ENCODE results near the gene MRPL37. TPM values are rescaled to one million over a fixed set of nuclear protein-coding genes. Genes with fewer than 3 reads are reported as not detected.

Gene MRPL37
- total and polyA plus RNA-seq, 4 donors = 24.6 to 65.1 (median 57.8) TPM

- WGBS (ENCODE audit: insufficient coverage) = 60% methylated on average over 1 of the region's 3 CpGs
- Histone ChIP-seq H3K27me3 (ENCODE audit: control insufficient read depth, insufficient read depth, low read length) (no peaks in the 10 kb centered on the region), H3K27ac (ENCODE audit: low read depth, low read length) (no peak overlapping the region), H3K36me3 (ENCODE audit: control insufficient read depth, insufficient read depth, low read length) (no peaks in the 10 kb centered on the region), H3K4me1 (ENCODE audit: control insufficient read depth, insufficient read depth, low read length) (peaks cover 6% of the 10 kb centered on the region), H3K9me3 (ENCODE audit: control insufficient read depth, insufficient read depth, low read length) (no peaks in the 10 kb centered on the region), H3K4me3 (ENCODE audit: low read depth, low read length) (no peak overlapping the region)
- DNase-seq (ENCODE audit: low read depth in 4 of 6, low spot score in 6 of 6) = no peak
Observed at GRCh38 chr1:54169068-54169467, 30.9 kb upstream of the MRPL37 start.

- H3K4me1 ChIP-seq (ENCODE audit: control insufficient read depth, insufficient read depth, low read length) = peaks cover 12% of the 10 kb centered on the region
- H3K27me3 ChIP-seq (ENCODE audit: control insufficient read depth, insufficient read depth, low read length) = no peaks in the 10 kb centered on the region
- H3K27ac ChIP-seq (ENCODE audit: low read depth, low read length) = no peak overlapping the region
- H3K9me3 ChIP-seq (ENCODE audit: control insufficient read depth, insufficient read depth, low read length) = no peaks in the 10 kb centered on the region
- no peaks in the 10 kb centered on the region for H3K36me3 ChIP-seq (ENCODE audit: control insufficient read depth, insufficient read depth, low read length)
- H3K4me3 ChIP-seq (ENCODE audit: low read depth, low read length) = no peak overlapping the region
- 95% methylated on average over 8 of the region's 8 CpGs for WGBS (ENCODE audit: insufficient coverage)
- no peak for DNase-seq (ENCODE audit: low read depth in 4 of 6, low spot score in 6 of 6)
Observed at GRCh38 chr1:54171016-54171415, 29.0 kb upstream of the MRPL37 start.

GRCh38 chr1:54171606-54172005 lies 28.4 kb upstream of the MRPL37 start:
- H3K36me3 ChIP-seq (ENCODE audit: control insufficient read depth, insufficient read depth, low read length) = peaks cover 2% of the 10 kb centered on the region
- no peak overlapping the region for H3K27ac ChIP-seq (ENCODE audit: low read depth, low read length)
- peaks cover 12% of the 10 kb centered on the region for H3K4me1 ChIP-seq (ENCODE audit: control insufficient read depth, insufficient read depth, low read length)
- no peak for DNase-seq (ENCODE audit: low read depth in 4 of 6, low spot score in 6 of 6)
- no peaks in the 10 kb centered on the region for H3K27me3 ChIP-seq (ENCODE audit: control insufficient read depth, insufficient read depth, low read length)
- H3K9me3 ChIP-seq (ENCODE audit: control insufficient read depth, insufficient read depth, low read length) = no peaks in the 10 kb centered on the region
- H3K4me3 ChIP-seq (ENCODE audit: low read depth, low read length) = no peak overlapping the region
- 92% methylated on average over 5 of the region's 8 CpGs for WGBS (ENCODE audit: insufficient coverage)

- Histone ChIP-seq H3K27ac (ENCODE audit: low read depth, low read length) (no peak overlapping the region), H3K36me3 (ENCODE audit: control insufficient read depth, insufficient read depth, low read length) (peaks cover 8% of the 10 kb centered on the region), H3K4me1 (ENCODE audit: control insufficient read depth, insufficient read depth, low read length) (peaks cover 12% of the 10 kb centered on the region), H3K4me3 (ENCODE audit: low read depth, low read length) (no peak overlapping the region), H3K27me3 (ENCODE audit: control insufficient read depth, insufficient read depth, low read length) (no peaks in the 10 kb centered on the region), H3K9me3 (ENCODE audit: control insufficient read depth, insufficient read depth, low read length) (no peaks in the 10 kb centered on the region)
- WGBS (ENCODE audit: insufficient coverage) = 91% methylated on average over 3 of the region's 10 CpGs
- DNase-seq (ENCODE audit: low read depth in 4 of 6, low spot score in 6 of 6) = peak in 1 of 6 donors; percentile 13
Observed at GRCh38 chr1:54172614-54173599, 27.1 kb upstream of the MRPL37 start.

GRCh38 chr1:54173681-54174080 lies 26.3 kb upstream of the MRPL37 start:
- Histone ChIP-seq H3K4me1 (ENCODE audit: control insufficient read depth, insufficient read depth, low read length) (peaks cover 12% of the 10 kb centered on the region), H3K27ac (ENCODE audit: low read depth, low read length) (no peak overlapping the region), H3K9me3 (ENCODE audit: control insufficient read depth, insufficient read depth, low read length) (no peaks in the 10 kb centered on the region), H3K36me3 (ENCODE audit: control insufficient read depth, insufficient read depth, low read length) (peaks cover 15% of the 10 kb centered on the region), H3K27me3 (ENCODE audit: control insufficient read depth, insufficient read depth, low read length) (no peaks in the 10 kb centered on the region), H3K4me3 (ENCODE audit: low read depth, low read length) (no peak overlapping the region)
- DNase-seq (ENCODE audit: low read depth in 4 of 6, low spot score in 6 of 6) = peak in 3 of 6 donors; percentile 1 to 64 (median 21)
- 38% methylated on average over 5 of the region's 9 CpGs for WGBS (ENCODE audit: insufficient coverage)

GRCh38 chr1:54174106-54174505 lies 25.9 kb upstream of the MRPL37 start:
- DNase-seq (ENCODE audit: low read depth in 4 of 6, low spot score in 6 of 6) = no peak
- H3K36me3 ChIP-seq (ENCODE audit: control insufficient read depth, insufficient read depth, low read length) = peaks cover 19% of the 10 kb centered on the region
- peaks cover 12% of the 10 kb centered on the region for H3K4me1 ChIP-seq (ENCODE audit: control insufficient read depth, insufficient read depth, low read length)
- H3K9me3 ChIP-seq (ENCODE audit: control insufficient read depth, insufficient read depth, low read length) = no peaks in the 10 kb centered on the region
- 69% methylated on average over 3 of the region's 4 CpGs for WGBS (ENCODE audit: insufficient coverage)
- no peaks in the 10 kb centered on the region for H3K27me3 ChIP-seq (ENCODE audit: control insufficient read depth, insufficient read depth, low read length)
- no peak overlapping the region for H3K4me3 ChIP-seq (ENCODE audit: low read depth, low read length)
- no peak overlapping the region for H3K27ac ChIP-seq (ENCODE audit: low read depth, low read length)

GRCh38 chr1:54176621-54177327 lies 23.2 kb upstream of the MRPL37 start:
- no peak for DNase-seq (ENCODE audit: low read depth in 4 of 6, low spot score in 6 of 6)
- WGBS (ENCODE audit: insufficient coverage) = 88% methylated on average over 6 of the region's 6 CpGs
- no peak overlapping the region for H3K27ac ChIP-seq (ENCODE audit: low read depth, low read length)
- H3K36me3 ChIP-seq (ENCODE audit: control insufficient read depth, insufficient read depth, low read length) = peaks cover 23% of the 10 kb centered on the region
- H3K27me3 ChIP-seq (ENCODE audit: control insufficient read depth, insufficient read depth, low read length) = no peaks in the 10 kb centered on the region
- no peaks in the 10 kb centered on the region for H3K9me3 ChIP-seq (ENCODE audit: control insufficient read depth, insufficient read depth, low read length)
- peaks cover 12% of the 10 kb centered on the region for H3K4me1 ChIP-seq (ENCODE audit: control insufficient read depth, insufficient read depth, low read length)
- no peak overlapping the region for H3K4me3 ChIP-seq (ENCODE audit: low read depth, low read length)

- DNase-seq (ENCODE audit: low read depth in 4 of 6, low spot score in 6 of 6) = no peak
- no peak overlapping the region for H3K4me3 ChIP-seq (ENCODE audit: low read depth, low read length)
- peaks cover 23% of the 10 kb centered on the region for H3K36me3 ChIP-seq (ENCODE audit: control insufficient read depth, insufficient read depth, low read length)
- peaks cover 12% of the 10 kb centered on the region for H3K4me1 ChIP-seq (ENCODE audit: control insufficient read depth, insufficient read depth, low read length)
- H3K27me3 ChIP-seq (ENCODE audit: control insufficient read depth, insufficient read depth, low read length) = no peaks in the 10 kb centered on the region
- H3K27ac ChIP-seq (ENCODE audit: low read depth, low read length) = no peak overlapping the region
- H3K9me3 ChIP-seq (ENCODE audit: control insufficient read depth, insufficient read depth, low read length) = no peaks in the 10 kb centered on the region
- 81% methylated on average over 8 of the region's 8 CpGs for WGBS (ENCODE audit: insufficient coverage)
Observed at GRCh38 chr1:54177726-54178125, 22.2 kb upstream of the MRPL37 start.

GRCh38 chr1:54178296-54179070 lies 21.5 kb upstream of the MRPL37 start:
- Histone ChIP-seq H3K27me3 (ENCODE audit: control insufficient read depth, insufficient read depth, low read length) (no peaks in the 10 kb centered on the region), H3K27ac (ENCODE audit: low read depth, low read length) (no peak overlapping the region), H3K36me3 (ENCODE audit: control insufficient read depth, insufficient read depth, low read length) (peaks cover 23% of the 10 kb centered on the region), H3K4me3 (ENCODE audit: low read depth, low read length) (no peak overlapping the region), H3K9me3 (ENCODE audit: control insufficient read depth, insufficient read depth, low read length) (no peaks in the 10 kb centered on the region), H3K4me1 (ENCODE audit: control insufficient read depth, insufficient read depth, low read length) (peaks cover 11% of the 10 kb centered on the region)
- WGBS (ENCODE audit: insufficient coverage) = 95% methylated on average over 8 of the region's 9 CpGs
- no peak for DNase-seq (ENCODE audit: low read depth in 4 of 6, low spot score in 6 of 6)
